GM21526 (cell line): ENCODE results near the gene OSBPL8.

Source experiments
- ATAC-seq: cut with Tn5 transposase; IDR thresholded peaks from one replicate; pipeline ENCODE4 v1.9.1; 2021; ENCODE audit warnings: moderate library complexity; ENCODE audit not compliant: unreplicated experiment, low FRiP score

The OSBPL8 gene

DNA sequence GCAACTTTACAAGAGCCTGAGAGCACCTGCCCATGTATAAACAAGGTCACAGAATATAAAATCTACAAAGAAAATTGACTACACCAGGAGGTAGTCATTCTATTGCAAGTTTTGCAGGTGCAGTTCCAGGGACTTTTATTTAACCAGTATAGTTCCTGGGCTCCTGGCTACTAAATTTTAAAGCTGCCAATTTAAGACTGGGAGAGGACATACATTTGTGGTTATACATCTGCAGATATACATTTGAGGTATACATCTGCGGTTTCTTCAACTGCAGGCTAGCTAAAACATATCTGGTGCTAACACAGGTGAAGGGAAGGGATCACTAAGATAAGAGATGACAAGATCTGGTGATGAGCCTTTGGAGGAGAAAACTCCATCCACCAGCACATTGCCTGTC is 241.6 kb downstream of the OSBPL8 start:
- ATAC-seq = no peak

DNA sequence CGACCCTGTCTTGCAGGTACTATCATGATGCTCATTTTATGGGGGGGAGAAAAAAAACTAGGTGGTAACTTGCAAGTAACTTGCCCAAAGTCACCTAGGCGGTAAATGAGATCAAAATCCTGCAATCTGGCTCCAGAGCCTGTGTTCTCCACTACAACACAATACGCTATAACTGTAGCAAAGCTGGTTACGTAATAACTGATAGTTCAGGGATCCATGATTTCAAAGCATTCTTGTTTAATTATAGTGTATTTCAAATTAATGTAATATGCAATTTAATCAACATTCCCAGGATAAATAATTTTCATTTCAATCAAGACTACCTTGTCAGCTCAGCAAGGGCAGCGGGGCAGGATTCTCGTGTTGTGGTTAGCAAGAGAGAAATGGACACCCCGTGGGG is 243.1 kb downstream of the OSBPL8 start:
- ATAC-seq = no peak

DNA sequence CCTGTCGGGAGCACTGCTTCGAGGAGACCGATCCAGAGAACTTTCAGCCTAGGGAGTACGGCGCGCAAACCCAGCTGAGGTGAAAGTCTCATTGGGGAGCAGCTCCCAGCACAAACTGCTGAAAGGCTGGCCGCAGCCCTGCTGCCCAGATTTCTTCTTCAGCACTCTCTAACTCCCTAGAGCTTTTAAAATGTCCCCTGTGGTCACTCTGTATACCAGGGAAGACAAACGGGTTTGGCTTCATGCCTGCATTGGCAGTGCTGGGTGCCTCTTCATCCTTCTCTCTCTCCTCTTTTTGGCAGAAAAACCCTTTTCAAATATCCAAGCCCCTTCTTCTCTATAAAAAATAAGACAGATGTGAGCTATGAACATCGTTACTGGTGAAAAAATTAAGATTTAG is 246.3 kb downstream of the OSBPL8 start:
- ATAC-seq = no peak

DNA sequence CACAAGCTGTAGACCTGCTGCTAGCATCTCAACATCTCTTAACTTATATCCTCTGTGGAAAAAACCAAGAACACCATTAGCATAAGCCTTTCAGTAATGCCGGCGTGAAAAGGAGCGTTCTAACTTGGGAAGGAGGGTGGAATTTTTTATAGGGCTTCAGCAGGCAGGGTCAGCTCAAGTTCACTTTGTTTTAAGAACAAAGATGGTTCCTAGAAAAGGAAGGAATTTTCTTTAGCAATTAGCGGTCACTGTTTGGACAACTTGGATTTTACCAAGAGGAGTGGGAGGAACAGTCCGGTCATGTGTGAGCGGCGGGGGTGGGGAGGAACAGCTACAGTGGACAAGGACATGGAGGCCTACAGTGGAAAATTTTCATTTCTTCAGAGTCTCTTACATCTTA is 247.3 kb downstream of the OSBPL8 start:
- ATAC-seq = no peak

- ATAC-seq = no peak
Measured at GRCh38 chr12:76311796-76312195, 247.8 kb downstream of the OSBPL8 start.

GRCh38 chr12:76310110-76310509 is 249.5 kb downstream of the OSBPL8 start:
- ATAC-seq = no peak

- no peak for ATAC-seq
Measured at GRCh38 chr12:76308866-76309265, 250.7 kb downstream of the OSBPL8 start.

DNA sequence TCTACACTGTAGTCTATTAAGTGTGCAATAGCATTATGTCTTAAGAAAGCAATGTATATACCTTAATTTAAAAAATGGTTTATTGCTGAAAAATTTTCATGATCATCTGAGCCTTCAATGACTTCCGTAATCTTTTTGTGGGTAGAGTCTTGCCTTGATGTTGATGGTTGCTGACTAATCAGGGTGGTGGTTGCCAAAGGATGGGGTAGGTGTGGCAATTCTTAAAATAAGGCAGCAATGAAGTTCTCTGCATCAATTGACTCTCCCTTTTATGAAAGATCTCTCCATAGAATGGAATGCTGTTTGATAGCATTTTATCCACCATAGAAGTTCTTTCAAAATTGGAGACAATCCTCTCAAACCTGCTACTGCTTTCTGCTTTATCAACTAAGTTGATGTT is 252.5 kb downstream of the OSBPL8 start:
- no peak for ATAC-seq

DNA sequence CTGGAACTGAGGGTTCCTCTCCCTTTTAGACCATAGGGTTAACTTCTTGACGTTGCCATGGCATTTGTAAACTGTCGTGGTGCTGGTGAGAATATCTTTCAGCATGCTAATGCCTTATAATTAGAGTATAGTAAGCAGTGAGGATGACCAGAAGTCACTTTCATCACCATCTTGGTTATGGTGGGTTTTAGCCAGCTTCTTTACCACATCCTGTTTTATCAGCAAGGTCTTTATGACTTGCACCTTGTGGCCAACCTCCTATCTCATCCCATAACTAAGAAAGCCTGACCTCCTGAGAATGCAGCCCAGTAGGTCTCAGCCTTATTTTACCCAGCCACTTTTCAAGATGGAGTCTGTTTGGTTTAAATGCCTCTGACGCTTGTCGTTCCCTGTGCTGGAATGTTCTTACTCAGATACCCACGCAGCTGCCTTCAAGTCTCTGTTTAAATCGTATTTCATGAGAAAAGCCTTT is 255.5 kb downstream of the OSBPL8 start:
- no peak for ATAC-seq

GRCh38 chr12:76303365-76303764 is 256.2 kb downstream of the OSBPL8 start:
- ATAC-seq = no peak
